ENCODE results near the gene ANKRD33. TPM values are rescaled to one million over a fixed set of nuclear protein-coding genes. Genes with fewer than 3 reads are reported as not detected.

The ANKRD33 gene
- total and polyA plus RNA-seq, 2 donors: 0.02 TPM; not detected in 1

- 73% methylated on average over 8 of the region's 8 CpGs for WGBS
- Histone ChIP-seq H3K4me1 (ENCODE audit: control insufficient read depth in 2 of 2, insufficient read depth in 2 of 2, low read length in 2 of 2) (peaks cover 0 to 27% of the 10 kb centered on the region in 2 donors), H3K36me3 (ENCODE audit: control insufficient read depth in 2 of 2, insufficient read depth in 2 of 2, low read length in 1 of 2) (no peaks in the 10 kb centered on the region), H3K27ac (ENCODE audit: low read depth in 1 of 2, low read length in 1 of 2) (no peak overlapping the region), H3K9me3 (ENCODE audit: control insufficient read depth in 2 of 2, insufficient read depth in 1 of 2, low read length in 1 of 2) (no peaks in the 10 kb centered on the region), H3K4me3 (ENCODE audit: low read length in 2 of 2) (no peak overlapping the region), H3K27me3 (ENCODE audit: control insufficient read depth in 2 of 2, insufficient read depth in 1 of 2, low read length in 1 of 2) (no peaks in the 10 kb centered on the region)
- DNase-seq (ENCODE audit: low read depth in 6 of 9, low spot score in 9 of 9): no peak
These were observed 38.2 kb downstream of the ANKRD33 start for GRCh38 chr12:51926064-51926632.

DNA sequence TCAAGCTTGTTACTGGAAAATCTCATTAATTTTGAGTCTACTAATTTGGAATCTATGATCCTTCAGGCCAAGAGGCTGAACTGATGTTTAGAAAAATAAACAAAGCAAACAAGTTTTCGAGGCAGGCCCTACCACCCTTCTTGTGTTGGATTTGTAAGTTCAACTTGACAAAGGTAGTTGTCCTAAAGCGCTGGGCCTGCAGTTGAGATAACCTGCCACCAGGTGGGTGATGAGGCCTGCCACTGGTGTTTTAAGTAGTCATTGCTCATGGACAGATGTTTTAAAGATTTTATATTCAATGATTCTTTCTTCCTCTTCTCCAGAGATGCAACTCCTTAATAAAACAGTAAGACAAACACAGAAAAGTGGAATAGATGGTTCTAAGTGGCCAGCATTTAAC lies 38.8 kb downstream of the ANKRD33 start:
- Histone ChIP-seq H3K36me3 (ENCODE audit: control insufficient read depth in 2 of 2, insufficient read depth in 2 of 2, low read length in 1 of 2) (no peaks in the 10 kb centered on the region), H3K4me1 (ENCODE audit: control insufficient read depth in 2 of 2, insufficient read depth in 2 of 2, low read length in 2 of 2) (peaks cover 0 to 27% of the 10 kb centered on the region in 2 donors), H3K27ac (ENCODE audit: low read depth in 1 of 2, low read length in 1 of 2) (no peak overlapping the region), H3K9me3 (ENCODE audit: control insufficient read depth in 2 of 2, insufficient read depth in 1 of 2, low read length in 1 of 2) (no peaks in the 10 kb centered on the region), H3K4me3 (ENCODE audit: low read length in 2 of 2) (no peak overlapping the region), H3K27me3 (ENCODE audit: control insufficient read depth in 2 of 2, insufficient read depth in 1 of 2, low read length in 1 of 2) (no peaks in the 10 kb centered on the region)
- peak in 4 of 9 donors; percentile 29 to 61 (median 44) for DNase-seq (ENCODE audit: low read depth in 6 of 9, low spot score in 9 of 9)
- 97% methylated on average over 2 of the region's 2 CpGs for WGBS

GRCh38 chr12:51932218-51933076 lies 44.5 kb downstream of the ANKRD33 start:
- H3K9me3 ChIP-seq (ENCODE audit: control insufficient read depth in 2 of 2, insufficient read depth in 1 of 2, low read length in 1 of 2): no peaks in the 10 kb centered on the region
- H3K27me3 ChIP-seq (ENCODE audit: control insufficient read depth in 2 of 2, insufficient read depth in 1 of 2, low read length in 1 of 2): no peaks in the 10 kb centered on the region
- H3K36me3 ChIP-seq (ENCODE audit: control insufficient read depth in 2 of 2, insufficient read depth in 2 of 2, low read length in 1 of 2): no peaks in the 10 kb centered on the region
- H3K4me1 ChIP-seq (ENCODE audit: control insufficient read depth in 2 of 2, insufficient read depth in 2 of 2, low read length in 2 of 2): no peaks in the 10 kb centered on the region
- WGBS: 94% methylated on average over 5 of the region's 5 CpGs
- no peak for DNase-seq (ENCODE audit: low read depth in 6 of 9, low spot score in 9 of 9)
- H3K4me3 ChIP-seq (ENCODE audit: low read length in 2 of 2): no peak overlapping the region
- no peak overlapping the region for H3K27ac ChIP-seq (ENCODE audit: low read depth in 1 of 2, low read length in 1 of 2)

GRCh38 chr12:51934080-51934479 lies 46.2 kb downstream of the ANKRD33 start:
- no peaks in the 10 kb centered on the region for H3K36me3 ChIP-seq (ENCODE audit: control insufficient read depth in 2 of 2, insufficient read depth in 2 of 2, low read length in 1 of 2)
- no peak overlapping the region for H3K4me3 ChIP-seq (ENCODE audit: low read length in 2 of 2)
- H3K9me3 ChIP-seq (ENCODE audit: control insufficient read depth in 2 of 2, insufficient read depth in 1 of 2, low read length in 1 of 2): no peaks in the 10 kb centered on the region
- DNase-seq (ENCODE audit: low read depth in 6 of 9, low spot score in 9 of 9): no peak
- 99% methylated on average over 4 of the region's 4 CpGs for WGBS
- H3K4me1 ChIP-seq (ENCODE audit: control insufficient read depth in 2 of 2, insufficient read depth in 2 of 2, low read length in 2 of 2): no peaks in the 10 kb centered on the region
- H3K27ac ChIP-seq (ENCODE audit: low read depth in 1 of 2, low read length in 1 of 2): no peak overlapping the region
- H3K27me3 ChIP-seq (ENCODE audit: control insufficient read depth in 2 of 2, insufficient read depth in 1 of 2, low read length in 1 of 2): no peaks in the 10 kb centered on the region

DNA sequence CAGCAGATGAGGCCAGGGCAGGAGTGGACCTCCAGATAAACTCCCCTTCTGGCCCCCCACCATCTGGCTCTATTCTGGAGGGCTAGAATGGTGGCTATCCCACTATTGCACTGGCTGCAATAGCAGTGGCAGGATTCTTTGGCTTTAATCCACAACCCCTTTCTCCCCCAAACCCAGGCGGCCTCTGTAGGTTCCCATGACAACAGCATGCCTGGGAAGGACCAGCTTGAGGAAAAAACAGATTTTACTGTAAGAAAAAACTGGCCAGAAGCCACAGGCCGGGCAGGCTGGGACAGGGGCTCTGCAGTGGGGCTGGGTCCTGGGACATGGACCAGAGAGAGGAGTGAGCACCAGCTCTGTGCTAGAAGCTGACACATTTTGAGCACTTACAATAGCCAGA lies 50.0 kb downstream of the ANKRD33 start:
- 91% methylated on average over 2 of the region's 2 CpGs for WGBS
- H3K4me3 ChIP-seq (ENCODE audit: low read length in 2 of 2): no peak overlapping the region
- no peak overlapping the region for H3K27ac ChIP-seq (ENCODE audit: low read depth in 1 of 2, low read length in 1 of 2)
- H3K9me3 ChIP-seq (ENCODE audit: control insufficient read depth in 2 of 2, insufficient read depth in 1 of 2, low read length in 1 of 2): no peaks in the 10 kb centered on the region
- peaks cover 0 to 15% of the 10 kb centered on the region in 2 donors for H3K4me1 ChIP-seq (ENCODE audit: control insufficient read depth in 2 of 2, insufficient read depth in 2 of 2, low read length in 2 of 2)
- H3K27me3 ChIP-seq (ENCODE audit: control insufficient read depth in 2 of 2, insufficient read depth in 1 of 2, low read length in 1 of 2): no peaks in the 10 kb centered on the region
- DNase-seq (ENCODE audit: low read depth in 6 of 9, low spot score in 9 of 9): no peak
- no peaks in the 10 kb centered on the region for H3K36me3 ChIP-seq (ENCODE audit: control insufficient read depth in 2 of 2, insufficient read depth in 2 of 2, low read length in 1 of 2)

- DNase-seq (ENCODE audit: low read depth in 6 of 9, low spot score in 9 of 9): no peak
- 94% methylated on average over 6 of the region's 6 CpGs for WGBS
- Histone ChIP-seq H3K36me3 (ENCODE audit: control insufficient read depth in 2 of 2, insufficient read depth in 2 of 2, low read length in 1 of 2) (no peaks in the 10 kb centered on the region), H3K4me3 (ENCODE audit: low read length in 2 of 2) (no peak overlapping the region), H3K27ac (ENCODE audit: low read depth in 1 of 2, low read length in 1 of 2) (no peak overlapping the region), H3K27me3 (ENCODE audit: control insufficient read depth in 2 of 2, insufficient read depth in 1 of 2, low read length in 1 of 2) (no peaks in the 10 kb centered on the region), H3K4me1 (ENCODE audit: control insufficient read depth in 2 of 2, insufficient read depth in 2 of 2, low read length in 2 of 2) (peaks cover 0 to 15% of the 10 kb centered on the region in 2 donors), H3K9me3 (ENCODE audit: control insufficient read depth in 2 of 2, insufficient read depth in 1 of 2, low read length in 1 of 2) (peaks cover 0 to under 1% of the 10 kb centered on the region in 2 donors)
These were observed 50.8 kb downstream of the ANKRD33 start for GRCh38 chr12:51938726-51939125.

GRCh38 chr12:51941011-51941581 lies 53.2 kb downstream of the ANKRD33 start:
- Histone ChIP-seq H3K36me3 (ENCODE audit: control insufficient read depth in 2 of 2, insufficient read depth in 2 of 2, low read length in 1 of 2) (no peaks in the 10 kb centered on the region), H3K27me3 (ENCODE audit: control insufficient read depth in 2 of 2, insufficient read depth in 1 of 2, low read length in 1 of 2) (no peaks in the 10 kb centered on the region), H3K4me3 (ENCODE audit: low read length in 2 of 2) (no peak overlapping the region), H3K9me3 (ENCODE audit: control insufficient read depth in 2 of 2, insufficient read depth in 1 of 2, low read length in 1 of 2) (peaks cover 0 to 7% of the 10 kb centered on the region in 2 donors), H3K4me1 (ENCODE audit: control insufficient read depth in 2 of 2, insufficient read depth in 2 of 2, low read length in 2 of 2) (peaks cover 0 to 15% of the 10 kb centered on the region in 2 donors), H3K27ac (ENCODE audit: low read depth in 1 of 2, low read length in 1 of 2) (no peak overlapping the region)
- WGBS: 88% methylated on average over 15 of the region's 15 CpGs
- no peak for DNase-seq (ENCODE audit: low read depth in 6 of 9, low spot score in 9 of 9)
